Forelimb muscle (tissue), 1 donor: ENCODE data around the gene ATP1A2. TPM values are rescaled to one million over a fixed set of nuclear protein-coding genes. Genes with fewer than 3 reads are reported as not detected.

Source experiments
- DNase-seq: peaks from one replicate; pipeline ENCODE4 v3.0.0-alpha.2; 2013; ENCODE audit warnings: low read depth
- polyA plus RNA-seq: library from polyadenylated mRNA; unstranded; fragments of 120-200 nt; gene quantifications from one replicate; pipeline ENCODE4 v1.2.1, GENCODE V29; 2013; ENCODE audit not compliant: insufficient read length

Gene ATP1A2
- polyA plus RNA-seq, 1 donor = 81.8 TPM

GRCh38 chr1:160171354-160171753 lies 55.8 kb downstream of the ATP1A2 start:
- DNase-seq = no peak

GRCh38 chr1:160171980-160172379 lies 56.4 kb downstream of the ATP1A2 start:
- no peak for DNase-seq

GRCh38 chr1:160177231-160177630 lies 61.7 kb downstream of the ATP1A2 start:
- DNase-seq = no peak

GRCh38 chr1:160177667-160178066 lies 62.1 kb downstream of the ATP1A2 start:
- DNase-seq = no peak

- DNase-seq = no peak
Observed at GRCh38 chr1:160178731-160179130, 63.2 kb downstream of the ATP1A2 start.

GRCh38 chr1:160179336-160179735 lies 63.8 kb downstream of the ATP1A2 start:
- DNase-seq = no peak

GRCh38 chr1:160186246-160186645 lies 70.7 kb downstream of the ATP1A2 start:
- DNase-seq = no peak

GRCh38 chr1:160186729-160187128 lies 71.2 kb downstream of the ATP1A2 start:
- DNase-seq = no peak

- no peak for DNase-seq
Observed at GRCh38 chr1:160187407-160187806, 71.8 kb downstream of the ATP1A2 start.

GRCh38 chr1:160188341-160188740 lies 72.8 kb downstream of the ATP1A2 start:
- no peak for DNase-seq

GRCh38 chr1:160189649-160190625 lies 74.4 kb downstream of the ATP1A2 start, which contains the start of gene CASQ1:
Gene CASQ1 (plus strand): TSS chr1:160190575. CDS start chr1:160190752, 177 bp downstream.
- DNase-seq = no peak

GRCh38 chr1:160191756-160192155 lies 76.2 kb downstream of the ATP1A2 start:
- DNase-seq = no peak

- no peak for DNase-seq
Observed at GRCh38 chr1:160192234-160192633, 76.7 kb downstream of the ATP1A2 start.

Other genes with a start within 250 kb of the ATP1A2 start
- 0.20 TPM for gene CFAP45, start 215.6 kb upstream of the ATP1A2 start, polyA plus RNA-seq
- gene TAGLN2, start 190.3 kb upstream of the ATP1A2 start, polyA plus RNA-seq = 151 TPM
- gene IGSF9, start 170.1 kb upstream of the ATP1A2 start, polyA plus RNA-seq = 0.28 TPM
- gene SLAMF9, start 161.5 kb upstream of the ATP1A2 start, polyA plus RNA-seq = not detected
- gene PIGM, start 83.8 kb upstream of the ATP1A2 start, polyA plus RNA-seq = 5.2 TPM
- gene KCNJ10, start 45.6 kb upstream of the ATP1A2 start, polyA plus RNA-seq = 0.71 TPM
- 0.10 TPM for gene KCNJ9, start 34.2 kb upstream of the ATP1A2 start, polyA plus RNA-seq
- gene IGSF8, start 17.1 kb upstream of the ATP1A2 start, polyA plus RNA-seq = 16.7 TPM
- gene ATP1A4, start 35.8 kb downstream of the ATP1A2 start, polyA plus RNA-seq = 2.8 TPM
- gene CASQ1, start 74.8 kb downstream of the ATP1A2 start, polyA plus RNA-seq = 1,211 TPM
- gene PEA15, start 89.6 kb downstream of the ATP1A2 start, polyA plus RNA-seq = 115 TPM
- 110 TPM for gene DCAF8, start 146.8 kb downstream of the ATP1A2 start, polyA plus RNA-seq
- gene PEX19, start 169.4 kb downstream of the ATP1A2 start, polyA plus RNA-seq = 43.2 TPM
- gene COPA, start 227.5 kb downstream of the ATP1A2 start, polyA plus RNA-seq = 126 TPM
- 95.4 TPM for gene NCSTN, start 227.6 kb downstream of the ATP1A2 start, polyA plus RNA-seq